HepG2 (cell line): ENCODE results near the gene COPE. TPM values are rescaled to one million over a fixed set of nuclear protein-coding genes. Genes with fewer than 3 reads are reported as not detected.
A peak's percentile ranks its signal among the peaks of the same experiment; 100 is the strongest.

Experiments used
- ARID3A ChIP-seq: IDR thresholded peaks from 2 replicates; pipeline ENCODE4 v1.6.1; 2012; ENCODE audit warnings: low read depth, low read length, improper control_type of control experiment
- ATF4 ChIP-seq, 2 experiments: fragments of 450-650 bp in 1 of 2; sonication (generic) in 1 of 2; formaldehyde crosslinking; IDR thresholded peaks; 2 replicates each; pipeline versions ENCODE4 v1.5.0 to v1.8.0; 2020 to 2022; ENCODE audit warnings: mild to moderate bottlenecking in 1 of 2, missing genetic modification reagents in 1 of 2
- ELF3 ChIP-seq: IDR thresholded peaks from 2 replicates; pipeline ENCODE4 v1.6.1; 2016; ENCODE audit warnings: missing genetic modification reagents, missing compliant biosample characterization
- LRRFIP1 ChIP-seq: sonication (generic); formaldehyde crosslinking; conservative IDR thresholded peaks from 2 replicates; pipeline ENCODE4 v1.4.0; 2020; ENCODE audit warnings: missing genetic modification reagents
- MAX ChIP-seq: IDR thresholded peaks from 2 replicates; pipeline ENCODE4 v1.6.1; 2012; ENCODE audit warnings: inconsistent platforms
- SIN3A ChIP-seq: IDR thresholded peaks from 2 replicates; pipeline ENCODE4 v1.6.1; 2011; ENCODE audit warnings: low read depth, mild to moderate bottlenecking, control low read depth, low read length, borderline replicate concordance
- THAP8 ChIP-seq: sonication (generic); formaldehyde crosslinking; IDR thresholded peaks from 2 replicates; pipeline ENCODE4 v1.5.1; 2020; ENCODE audit warnings: missing genetic modification reagents, mild to moderate bottlenecking, borderline replicate concordance
- TP53 ChIP-seq: sonication (generic); formaldehyde crosslinking; conservative IDR thresholded peaks from 2 replicates; pipeline ENCODE4 v1.4.0; 2020; ENCODE audit warnings: missing genetic modification reagents
- TRAFD1 ChIP-seq: sonication (generic); formaldehyde crosslinking; IDR thresholded peaks from 2 replicates; pipeline ENCODE4 v1.5.1; 2020; ENCODE audit warnings: missing genetic modification reagents, mild to moderate bottlenecking, borderline replicate concordance
- ZMYM4 ChIP-seq: sonication (generic); formaldehyde crosslinking; IDR thresholded peaks from 2 replicates; pipeline ENCODE4 v1.8.1; 2023; ENCODE audit warnings: mild to moderate bottlenecking, missing genetic modification reagents
- ZNF251 ChIP-seq: sonication (generic); formaldehyde crosslinking; IDR thresholded peaks from 2 replicates; pipeline ENCODE4 v1.9.0; 2021; ENCODE audit warnings: mild to moderate bottlenecking, missing genetic modification reagents
- ZNF280D ChIP-seq: sonication (generic); formaldehyde crosslinking; IDR thresholded peaks from 2 replicates; pipeline ENCODE4 v1.5.1; 2020; ENCODE audit warnings: mild to moderate bottlenecking, missing genetic modification reagents
- ZNF703 ChIP-seq: sonication (generic); formaldehyde crosslinking; IDR thresholded peaks from 2 replicates; pipeline ENCODE4 v1.5.1; 2020; ENCODE audit warnings: missing genetic modification reagents, mild to moderate bottlenecking, moderate library complexity, borderline replicate concordance
- ZNF800 ChIP-seq: sonication (generic); formaldehyde crosslinking; IDR thresholded peaks from 2 replicates; pipeline ENCODE4 v1.4.0; 2020; ENCODE audit warnings: missing genetic modification reagents
- polyA plus RNA-seq, 8 experiments: library from polyadenylated mRNA; depleted of rRNA in 3 of 8; stranded (reverse) in 7 of 8; unstranded in 1 of 8; fragments of >200 nt; fragmentation: Illumina TruSeq in 4 of 8; extraction: Trizol in 4 of 8; gene quantifications; 2 replicates each; pipeline versions ENCODE4 v1.2.1 to v1.2.3, GENCODE V29; 2011 to 2016; ENCODE audit warnings: low read depth in 4 of 8, missing spikeins in 1 of 8, mixed read lengths in 1 of 8; ENCODE audit not compliant: insufficient read depth in 1 of 8
- total RNA-seq, 5 experiments: library from RNA; depleted of rRNA; stranded (reverse); fragments of >200 nt; fragmentation: Illumina TruSeq; extraction: Trizol; gene quantifications; 2 replicates each; pipeline ENCODE4 v1.2.3, GENCODE V29; 2016; ENCODE audit warnings: low read depth in 1 of 5

The COPE gene
- total and polyA plus RNA-seq, 2 of the 13 experiments (the other 11 are each of a cell fraction or from before 2014, with no cell fraction given) = 189 to 205 TPM

- no peak for TF ChIP-seq THAP8
- no peak for TF ChIP-seq ARID3A
- no peak for TF ChIP-seq ZNF703 (CRISPR knock-in tag)
- no peak for TF ChIP-seq ATF4 (CRISPR knock-in tag; IDR thresholded peaks at IDR 0.05)
- no peak for TF ChIP-seq TRAFD1
- no peak for TF ChIP-seq LRRFIP1 (CRISPR knock-in tag)
- 0 out of 2 replicates have a peak, but pooled peaks have one; percentile 18 for TF ChIP-seq ELF3
- TF ChIP-seq SIN3A = no peak
- TF ChIP-seq TP53 (CRISPR knock-in tag) = no peak
- TF ChIP-seq MAX = 0 out of 2 replicates have a peak, but pooled peaks have one; percentile 18
- TF ChIP-seq ZNF280D = no peak
- TF ChIP-seq ZNF251 (CRISPR knock-in tag) = no peak
- no peak for TF ChIP-seq ZMYM4 (CRISPR knock-in tag)
- TF ChIP-seq ZNF800 = no peak
Observed at GRCh38 chr19:18865973-18866799, 53.0 kb downstream of the COPE start (continued).
